AG04449 (cell line): Measurements from ENCODE around the gene DOCK9.

ENCODE experiments used
- CTCF ChIA-PET: fragments of 350-600 bp; formaldehyde crosslinking; extraction: SDS; loops from one replicate; lab custom pipeline; 2021; ENCODE audit warnings: antibody characterized with exemption; lab: Yijun Ruan, JAX
- POLR2A ChIA-PET: fragments of 400-600, 350-600 bp; formaldehyde crosslinking; extraction: SDS; loops from one replicate; lab custom pipeline; 2020; ENCODE audit warnings: antibody characterized with exemption, inconsistent platforms; lab: Yijun Ruan, JAX
- DNase-seq: peaks from one replicate; pipeline ENCODE4 v3.0.0-alpha.2; 2010; ENCODE audit warnings: low read depth, low spot score
- H3K4me3 ChIP-seq: 2 replicates; pipeline ENCODE4 v1.5.1; 2011; ENCODE audit warnings: low read depth, mild to moderate bottlenecking, control low read depth, low read length
- CTCF ChIP-seq: IDR thresholded peaks from one replicate; pipeline ENCODE4 v1.5.1; 2011; ENCODE audit warnings: mild to moderate bottlenecking, moderate library complexity, low read length, control low read depth, inconsistent platforms; ENCODE audit not compliant: insufficient read depth; ENCODE audit errors: missing control alignments

The DOCK9 gene

DNA sequence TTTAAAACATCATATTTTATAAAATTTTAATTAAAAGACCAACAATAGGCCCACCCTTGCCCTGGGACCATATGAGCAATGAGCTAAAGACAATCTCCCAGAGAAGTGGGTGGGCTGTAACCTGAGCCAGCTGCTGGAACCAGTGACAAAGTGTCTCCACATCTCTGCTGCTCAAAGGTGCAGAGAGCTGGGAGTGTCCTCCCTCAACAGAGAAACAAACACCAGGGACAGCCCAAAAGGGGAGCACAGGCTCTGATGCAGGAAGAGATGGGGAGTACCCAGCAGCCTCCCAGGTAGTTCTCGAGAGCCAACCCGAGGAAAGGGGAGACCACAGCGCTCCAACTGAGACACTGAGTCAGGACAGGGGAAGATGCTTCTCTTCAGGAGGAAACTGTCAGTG, 39.1 kb downstream of the DOCK9 start:
- POLR2A ChIA-PET = no interaction called here
- CTCF ChIA-PET = no interaction called here
- no peak for TF ChIP-seq CTCF
- no peak overlapping the region for H3K4me3 ChIP-seq
- no peak for DNase-seq

GRCh38 chr13:98937911-98938381, 39.9 kb downstream of the DOCK9 start:
- POLR2A ChIA-PET = interaction anchor here (0.5 kb wide), 1 partner anchor 130 kb away, joined by 3 read pairs; no protein-coding TSS in a partner anchor
- no peak for DNase-seq
- H3K4me3 ChIP-seq = no peak overlapping the region
- CTCF ChIA-PET = no interaction called here
- no peak for TF ChIP-seq CTCF

DNA sequence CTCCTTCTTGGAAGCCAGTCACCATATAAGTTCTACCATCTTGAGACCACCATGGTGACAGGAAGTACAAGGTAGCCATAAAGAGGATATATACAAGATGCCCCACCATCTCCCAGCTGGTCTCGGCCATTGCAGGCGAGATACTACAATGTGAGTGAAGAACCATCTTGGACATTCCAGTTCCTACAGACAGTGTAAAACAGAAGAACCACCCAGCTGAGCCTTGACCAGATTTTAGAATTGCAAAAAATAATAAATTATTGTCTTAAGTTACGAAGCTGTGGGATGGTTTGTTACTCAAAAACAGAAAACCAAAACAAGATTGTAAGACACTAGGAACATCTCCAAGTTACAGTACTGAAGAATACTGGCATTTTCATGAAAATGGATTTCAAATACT, 43.6 kb downstream of the DOCK9 start:
- DNase-seq = no peak
- no peak overlapping the region for H3K4me3 ChIP-seq
- POLR2A ChIA-PET = no interaction called here
- CTCF ChIA-PET = no interaction called here
- no peak for TF ChIP-seq CTCF

DNA sequence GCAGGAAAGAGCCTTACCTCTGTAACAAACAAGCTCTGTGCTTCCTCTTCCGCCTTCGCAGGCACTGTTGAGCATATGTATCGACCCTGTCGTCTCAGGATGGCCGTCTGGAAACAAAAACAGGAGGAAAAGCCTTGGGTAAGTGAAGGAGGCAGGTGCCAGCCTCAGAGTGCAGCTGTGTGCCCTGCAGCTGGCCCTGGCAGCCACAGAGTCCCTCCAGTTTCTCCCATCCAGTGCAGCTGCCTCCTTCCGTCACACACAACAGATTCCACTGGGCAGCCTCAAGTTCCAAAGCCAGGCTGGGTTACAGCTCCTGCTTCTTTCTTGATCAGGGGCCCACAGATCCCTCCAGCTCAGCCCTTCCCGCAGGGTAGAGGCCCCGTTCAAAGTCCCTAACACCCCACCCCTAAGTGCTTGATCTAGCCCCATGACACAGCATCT, 47.7 kb downstream of the DOCK9 start:
- no peak for DNase-seq
- ChIA-PET POLR2A (no interaction called here), CTCF (interaction anchor here (0.7 kb wide), 1 partner anchor 15 kb away, joined by 3 read pairs; no protein-coding TSS in a partner anchor)
- H3K4me3 ChIP-seq = no peak overlapping the region
- TF ChIP-seq CTCF = no peak

DNA sequence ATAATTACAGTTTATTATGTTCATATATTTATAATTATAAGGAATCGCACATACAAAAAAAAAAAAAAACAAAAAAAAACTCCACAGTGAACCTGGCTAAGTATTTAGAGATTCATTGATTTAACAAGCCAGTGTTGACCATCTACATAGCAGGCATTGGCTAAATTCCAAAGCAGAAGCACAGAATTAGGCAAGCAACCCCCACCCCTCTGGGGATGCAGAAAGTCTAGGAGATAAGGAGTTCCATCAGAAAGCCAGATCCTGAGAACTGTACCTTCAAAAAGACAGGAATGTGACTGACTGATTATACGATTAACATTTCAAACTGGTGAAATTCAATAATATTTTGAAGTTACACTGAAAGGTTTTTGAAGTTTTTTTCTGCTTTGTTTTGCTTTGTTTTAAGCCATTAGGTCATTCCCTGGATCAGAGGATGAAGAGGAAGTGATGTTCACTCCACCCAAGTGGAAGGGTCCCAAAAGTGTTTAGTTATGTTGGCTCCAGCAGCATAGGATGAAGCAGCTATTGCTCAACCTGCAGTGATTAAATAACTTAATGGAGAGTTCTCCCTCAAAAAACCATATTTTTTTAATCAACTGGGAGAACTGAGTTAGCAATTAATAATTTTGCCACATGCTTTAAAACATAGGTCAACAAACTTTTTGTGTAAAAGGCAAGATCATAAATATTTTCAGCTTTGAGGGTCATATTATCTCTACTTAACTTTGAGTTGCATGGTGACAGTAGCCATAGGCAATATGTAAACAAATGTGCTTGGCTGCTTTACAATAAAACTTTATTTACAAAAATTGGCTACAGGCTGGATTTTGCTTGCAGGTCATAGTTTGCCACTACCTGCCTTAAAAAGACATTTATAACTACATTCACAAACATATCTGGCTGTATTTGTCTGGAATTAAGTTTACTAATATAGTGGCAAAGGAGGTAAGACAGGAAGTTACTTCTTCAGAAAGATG, 49.6 kb downstream of the DOCK9 start:
- no peak for TF ChIP-seq CTCF
- no peak for DNase-seq
- H3K4me3 ChIP-seq = no peak overlapping the region
- CTCF ChIA-PET = no interaction called here
- POLR2A ChIA-PET = no interaction called here

DNA sequence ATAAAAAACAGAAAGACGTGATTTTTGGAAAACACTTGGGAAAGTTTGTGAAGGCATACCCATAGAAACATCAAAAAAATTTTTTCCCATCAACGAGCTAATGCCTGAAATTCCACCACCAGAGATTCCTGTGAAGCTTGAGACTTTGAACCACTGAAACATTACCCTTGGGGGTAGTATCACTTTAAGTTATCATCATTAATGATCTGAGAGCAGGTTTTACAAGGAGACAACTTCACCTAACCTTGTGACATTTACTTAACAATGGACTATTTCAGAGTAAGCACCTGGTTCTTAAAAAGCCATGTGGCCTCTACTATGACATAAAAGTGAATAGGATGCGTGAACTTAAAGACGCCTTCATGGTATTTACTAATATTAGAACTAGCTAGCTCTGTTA, 51.9 kb downstream of the DOCK9 start:
- no peak for DNase-seq
- H3K4me3 ChIP-seq = no peak overlapping the region
- POLR2A ChIA-PET = no interaction called here
- CTCF ChIA-PET = no interaction called here
- TF ChIP-seq CTCF = no peak
